ENCODE results near the gene RNF135.
A peak's percentile ranks its signal among the peaks of the same experiment; 100 is the strongest.
"Not testable (repeated sequence)": the region's sequence is repeated elsewhere in the genome, so short reads cannot be mapped to it uniquely, and the experiment has no call there.

Gene RNF135

DNA sequence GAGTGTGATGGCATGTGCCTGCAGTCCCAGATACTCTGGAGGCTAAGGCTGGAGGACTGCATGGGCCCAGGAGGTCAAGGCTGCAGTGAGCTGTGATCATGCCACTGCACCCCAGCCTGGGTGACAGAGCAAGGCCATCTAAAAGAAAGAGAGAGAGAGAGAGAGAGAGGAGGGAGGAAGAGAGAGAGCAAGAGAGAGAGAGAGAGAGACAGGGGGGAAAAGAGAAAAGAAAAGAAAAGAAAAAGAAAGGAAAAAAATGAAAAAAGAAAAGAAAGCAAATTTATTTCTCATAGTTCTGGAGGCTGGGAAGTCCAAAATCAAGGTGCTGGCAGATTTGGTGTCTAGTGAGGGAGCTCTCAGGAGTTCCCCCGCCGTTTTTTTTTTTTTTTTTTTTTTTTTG, 33.3 kb downstream of the RNF135 start:
- no peak overlapping the region for H3K4me3 ChIP-seq (replicated peaks in 1 of 2; ENCODE audit: low read depth in 2 of 2, low read length in 2 of 2)
- TF ChIP-seq, protein P1, sequence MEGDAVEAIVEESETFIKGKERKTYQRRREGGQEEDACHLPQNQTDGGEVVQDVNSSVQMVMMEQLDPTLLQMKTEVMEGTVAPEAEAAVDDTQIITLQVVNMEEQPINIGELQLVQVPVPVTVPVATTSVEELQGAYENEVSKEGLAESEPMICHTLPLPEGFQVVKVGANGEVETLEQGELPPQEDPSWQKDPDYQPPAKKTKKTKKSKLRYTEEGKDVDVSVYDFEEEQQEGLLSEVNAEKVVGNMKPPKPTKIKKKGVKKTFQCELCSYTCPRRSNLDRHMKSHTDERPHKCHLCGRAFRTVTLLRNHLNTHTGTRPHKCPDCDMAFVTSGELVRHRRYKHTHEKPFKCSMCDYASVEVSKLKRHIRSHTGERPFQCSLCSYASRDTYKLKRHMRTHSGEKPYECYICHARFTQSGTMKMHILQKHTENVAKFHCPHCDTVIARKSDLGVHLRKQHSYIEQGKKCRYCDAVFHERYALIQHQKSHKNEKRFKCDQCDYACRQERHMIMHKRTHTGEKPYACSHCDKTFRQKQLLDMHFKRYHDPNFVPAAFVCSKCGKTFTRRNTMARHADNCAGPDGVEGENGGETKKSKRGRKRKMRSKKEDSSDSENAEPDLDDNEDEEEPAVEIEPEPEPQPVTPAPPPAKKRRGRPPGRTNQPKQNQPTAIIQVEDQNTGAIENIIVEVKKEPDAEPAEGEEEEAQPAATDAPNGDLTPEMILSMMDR (IDR thresholded peaks at IDR 0.05; ENCODE audit: low read depth, low read length) = no peak
- no peak for DNase-seq (ENCODE audit: low read depth in 2 of 2)

DNA sequence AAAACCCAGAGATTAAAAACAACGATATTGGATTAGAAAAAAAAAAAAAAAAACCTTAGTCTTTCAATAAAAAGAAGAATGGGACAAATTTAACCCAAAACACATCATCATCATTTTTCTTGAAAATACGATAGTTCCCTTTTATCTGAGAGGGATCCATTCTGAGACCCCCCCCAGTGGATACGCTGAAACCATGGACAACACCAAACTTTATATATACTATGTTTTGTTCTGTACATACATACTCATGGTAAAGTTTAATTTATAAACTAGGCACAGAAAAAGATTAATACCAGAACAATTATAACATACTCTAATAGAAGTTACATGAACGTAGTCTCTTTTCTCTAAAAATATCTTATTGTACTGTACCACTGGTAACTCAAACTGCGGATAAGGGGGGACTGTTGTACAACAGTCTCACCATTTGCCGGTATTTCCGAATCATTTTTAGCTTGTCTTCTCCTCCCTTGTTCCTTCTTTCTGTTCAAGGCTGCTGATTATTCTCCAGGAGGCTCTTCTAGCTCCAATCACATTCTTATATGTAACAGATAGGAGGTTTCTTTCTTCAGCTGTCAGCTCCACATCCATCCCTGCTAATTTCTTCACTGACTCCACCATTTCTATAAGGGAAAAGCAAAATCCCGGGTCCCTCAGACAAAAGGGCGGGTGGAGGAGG, 37.0 kb downstream of the RNF135 start:
- TF ChIP-seq, protein P1 (IDR thresholded peaks at IDR 0.05; ENCODE audit: low read depth, low read length) = no peak

DNA sequence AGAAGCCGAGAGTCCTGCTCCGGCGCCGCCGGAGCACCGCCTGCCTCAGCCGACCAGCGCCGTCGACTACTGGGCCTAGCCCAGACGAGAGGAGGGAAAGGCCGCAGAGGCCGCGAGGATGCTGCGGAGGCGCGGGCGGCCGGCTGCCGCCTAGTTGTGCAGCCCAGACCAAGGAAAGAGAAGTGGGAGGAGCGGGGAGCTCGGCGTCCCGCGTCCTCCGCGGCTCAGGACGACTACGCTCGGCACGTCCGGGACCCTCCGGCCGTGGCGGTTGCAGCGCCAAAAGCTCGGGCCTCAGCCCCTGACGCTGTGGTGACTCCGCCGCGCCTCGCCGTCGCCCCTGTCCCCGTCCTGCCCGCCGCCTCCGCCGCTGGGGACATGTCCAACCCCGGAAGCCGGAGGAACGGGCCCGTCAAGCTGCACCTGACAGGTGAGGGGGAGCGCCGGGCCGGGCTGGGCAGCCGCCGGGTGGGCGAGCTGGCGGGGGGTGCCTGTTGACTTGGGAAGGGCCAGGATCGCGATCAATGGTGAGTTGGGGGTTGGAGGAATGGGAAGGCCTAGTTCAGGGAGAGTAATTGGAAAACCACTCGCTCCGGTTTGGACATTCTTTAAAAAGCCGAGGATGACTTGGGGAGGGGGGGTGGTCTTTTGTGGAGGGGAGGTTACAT, 37.7 kb downstream of the RNF135 start:
- peak overlapping the region; percentile 45 to 53 for H3K4me3 ChIP-seq (replicated peaks in 1 of 2; ENCODE audit: low read depth in 2 of 2, low read length in 2 of 2)
- TF ChIP-seq, protein P1 (IDR thresholded peaks at IDR 0.05; ENCODE audit: low read depth, low read length) = peak; percentile 3
- DNase-seq (ENCODE audit: low read depth in 2 of 2) = peak; percentile 67 to 72

More for the DNA sequence above, 37.0 kb downstream of the RNF135 start:
- DNase-seq (ENCODE audit: low read depth in 2 of 2) = no peak
- peak overlapping the region; percentile 45 to 53 for H3K4me3 ChIP-seq (replicated peaks in 1 of 2; ENCODE audit: low read depth in 2 of 2, low read length in 2 of 2)

DNA sequence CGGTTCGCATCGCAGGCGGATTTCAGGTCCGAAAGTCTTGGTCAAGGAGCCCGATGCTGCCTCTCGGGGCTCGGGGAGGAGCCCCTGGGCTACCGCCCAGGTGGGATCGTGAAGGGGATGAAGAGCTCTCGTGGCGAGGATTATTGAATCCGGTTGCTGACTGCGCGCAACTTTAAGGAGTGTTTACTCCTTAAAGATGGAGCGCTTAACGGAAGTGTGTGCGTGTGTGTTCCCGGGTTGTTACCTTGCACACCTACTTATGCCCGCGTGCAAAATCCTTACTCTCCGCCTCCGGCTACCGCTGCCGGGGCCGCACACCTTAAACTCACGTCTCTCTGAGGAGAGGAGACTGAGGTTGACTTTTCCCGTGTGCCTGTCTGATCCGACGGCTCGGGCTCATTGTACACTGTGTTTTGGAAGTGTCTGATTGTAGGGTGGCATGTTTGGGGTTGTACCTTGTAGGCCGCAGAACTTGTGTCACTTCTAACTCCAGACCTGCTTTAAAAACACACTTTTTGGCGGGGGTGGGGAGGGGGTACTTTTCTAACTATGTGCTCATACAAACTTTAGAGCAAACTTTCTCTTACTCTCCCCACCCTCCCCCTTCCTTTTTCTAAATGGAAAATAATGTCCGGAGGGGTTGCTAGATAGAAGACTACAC, 38.3 kb downstream of the RNF135 start:
- peak; percentile 18 to 22 for DNase-seq (ENCODE audit: low read depth in 2 of 2)

GRCh38 chr17:31010014-31010413, 39.2 kb downstream of the RNF135 start:
- peak; percentile 5 to 8 for DNase-seq (ENCODE audit: low read depth in 2 of 2)
- not testable (repeated sequence) for H3K4me3 ChIP-seq (replicated peaks in 1 of 2; ENCODE audit: low read depth in 2 of 2, low read length in 2 of 2)

More for the DNA sequence above, 38.3 kb downstream of the RNF135 start:
- peak overlapping the region; percentile 45 to 53 for H3K4me3 ChIP-seq (replicated peaks in 1 of 2; ENCODE audit: low read depth in 2 of 2, low read length in 2 of 2)

GRCh38 chr17:31013844-31014243, 43.0 kb downstream of the RNF135 start:
- H3K4me3 ChIP-seq (replicated peaks in 1 of 2; ENCODE audit: low read depth in 2 of 2, low read length in 2 of 2) = no peak overlapping the region
- DNase-seq (ENCODE audit: low read depth in 2 of 2) = no peak
- TF ChIP-seq, protein P1 (IDR thresholded peaks at IDR 0.05; ENCODE audit: low read depth, low read length) = no peak

DNA sequence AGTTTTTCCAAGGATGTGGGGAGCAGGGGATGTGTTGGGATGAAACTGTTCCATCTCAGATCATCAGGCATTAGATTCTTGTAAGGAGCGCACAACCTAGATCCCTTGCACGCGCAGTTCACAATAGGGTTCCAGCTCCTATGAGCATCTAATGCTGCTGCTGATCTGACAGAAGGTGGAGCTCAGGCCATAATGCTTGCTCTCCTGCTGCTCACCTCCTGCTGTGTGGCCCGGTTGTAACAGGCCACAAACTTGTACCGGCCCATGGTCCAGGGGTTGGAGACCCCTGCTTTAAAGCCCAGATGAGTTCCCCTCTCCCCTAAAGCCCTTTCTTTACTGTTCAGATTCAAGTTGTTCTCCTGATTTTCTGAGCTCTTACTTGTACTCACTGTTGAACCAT, 44.8 kb downstream of the RNF135 start:
- TF ChIP-seq, protein P1 (IDR thresholded peaks at IDR 0.05; ENCODE audit: low read depth, low read length) = no peak
- no peak for DNase-seq (ENCODE audit: low read depth in 2 of 2)
- no peak overlapping the region for H3K4me3 ChIP-seq (replicated peaks in 1 of 2; ENCODE audit: low read depth in 2 of 2, low read length in 2 of 2)
